Right cardiac atrium (tissue), 5 donors: ENCODE measurements around the gene KRT33B. TPM values are rescaled to one million over a fixed set of nuclear protein-coding genes. Genes with fewer than 3 reads are reported as not detected.
"Not testable (repeated sequence)": the region's sequence is repeated elsewhere in the genome, so short reads cannot be mapped to it uniquely, and the experiment has no call there.

Source experiments
- ATAC-seq, 2 donors: fragments of 200-7000 bp; cut with Tn5 transposase; one replicate each; pipeline versions ENCODE4 v1.8.0 to v1.9.1; 2020; ENCODE audit warnings: moderate library complexity in 2 of 2, mild to moderate bottlenecking in 1 of 2
- DNase-seq, 3 donors: peaks; one replicate each; pipeline ENCODE4 v3.0.0-alpha.2; 2020
- H3K27ac ChIP-seq: one replicate; pipeline ENCODE4 v1.5.1; 2013; ENCODE audit warnings: mild to moderate bottlenecking, low read length, control low read depth, moderate library complexity
- H3K27me3 ChIP-seq: one replicate; pipeline ENCODE4 v1.6.1; 2013; ENCODE audit not compliant: control insufficient read depth, insufficient read depth
- H3K4me1 ChIP-seq: one replicate; pipeline ENCODE4 v1.6.1; 2013; ENCODE audit warnings: low read length; ENCODE audit not compliant: control insufficient read depth, insufficient read depth
- H3K4me3 ChIP-seq: one replicate; pipeline ENCODE4 v1.5.1; 2013; ENCODE audit warnings: low read length, control low read depth
- H3K9me3 ChIP-seq: one replicate; pipeline ENCODE4 v1.6.1; 2013; ENCODE audit warnings: low read length; ENCODE audit not compliant: control insufficient read depth
- WGBS: extraction: QIAGEN DNeasy Blood & Tissue Kit; methylation state at CpG from one replicate; pipeline ENCODE4 v1.1.7; 2013; 5-methylcytosine and 5-hydroxymethylcytosine counted together
- intact Hi-C, 4 donors: fragments of 100-400 bp; cut with DNase I; formaldehyde crosslinking; loops; one replicate each; pipeline versions ENCODE4 v1.11.0 to v1.14.0; 2022 to 2023
- polyA plus RNA-seq: library from polyadenylated mRNA; stranded (reverse); fragments of 200-250 nt; gene quantifications from one replicate; pipeline ENCODE4 v1.2.3, GENCODE V29; 2013
- total RNA-seq, 4 donors: library from RNA; stranded (reverse); fragmentation: NEBNext Ultra II Directional; extraction: Animal tissue kit (Norgen Biotek cat#: 25700); gene quantifications; one replicate each; pipeline ENCODE4 v1.2.1, GENCODE V29; 2021
- donor health status: healthy with polysubstance abuse.
- donor health status: DM: no; HTN: yes; CAD: no.
- donor health status: DM: no; HTN: no; CAD: no.
- donor health status: DM: no; HTN: yes; CAD: no; lungs with severe emphysema.
- donor health status: DM: yes; HTN: yes; CAD: no.

The KRT33B gene
- total and polyA plus RNA-seq, 5 donors = not detected

- H3K4me3 ChIP-seq = no peak overlapping the region
- intact Hi-C loops = no loop called here
- no peak for ATAC-seq
- peaks cover 3% of the 10 kb centered on the region for H3K9me3 ChIP-seq
- no peaks in the 10 kb centered on the region for H3K27me3 ChIP-seq
- 96% methylated on average over 1 of the region's 1 CpG for WGBS
- DNase-seq = no peak
- no peak overlapping the region for H3K27ac ChIP-seq
- H3K4me1 ChIP-seq = peaks cover 9% of the 10 kb centered on the region
Measured at GRCh38 chr17:41392278-41392677, 22.7 kb upstream of the KRT33B start.

GRCh38 chr17:41391535-41391934, 21.9 kb upstream of the KRT33B start:
- intact Hi-C loops = no loop called here
- Histone ChIP-seq H3K27me3 (no peaks in the 10 kb centered on the region), H3K4me3 (no peak overlapping the region), H3K4me1 (peaks cover 9% of the 10 kb centered on the region), H3K27ac (no peak overlapping the region), H3K9me3 (peaks cover 3% of the 10 kb centered on the region)
- ATAC-seq (no peak), DNase-seq (no peak)
- WGBS = 62% methylated on average over 2 of the region's 2 CpGs

GRCh38 chr17:41390411-41390938, 20.9 kb upstream of the KRT33B start:
- Histone ChIP-seq H3K27me3 (no peaks in the 10 kb centered on the region), H3K4me1 (peaks cover 9% of the 10 kb centered on the region), H3K4me3 (no peak overlapping the region), H3K9me3 (peaks cover 3% of the 10 kb centered on the region), H3K27ac (no peak overlapping the region)
- no peak for ATAC-seq
- intact Hi-C loops = no loop called here
- DNase-seq = no peak
- 56% methylated on average over 7 of the region's 7 CpGs for WGBS

GRCh38 chr17:41387670-41388069, 18.1 kb upstream of the KRT33B start:
- ATAC-seq = no peak

GRCh38 chr17:41386227-41386626, 16.6 kb upstream of the KRT33B start:
- Histone ChIP-seq H3K27ac (no peak overlapping the region), H3K4me3 (no peak overlapping the region), H3K9me3 (peaks cover 3% of the 10 kb centered on the region), H3K27me3 (no peaks in the 10 kb centered on the region), H3K4me1 (no peaks in the 10 kb centered on the region)
- DNase-seq = no peak
- WGBS = 96% methylated on average over 1 of the region's 1 CpG
- intact Hi-C loops = no loop called here
- ATAC-seq = no peak

More at GRCh38 chr17:41387670-41388069, 18.1 kb upstream of the KRT33B start:
- H3K27ac ChIP-seq = no peak overlapping the region
- peaks cover under 1% of the 10 kb centered on the region for H3K4me1 ChIP-seq
- peaks cover 3% of the 10 kb centered on the region for H3K9me3 ChIP-seq
- H3K4me3 ChIP-seq = no peak overlapping the region
- no peaks in the 10 kb centered on the region for H3K27me3 ChIP-seq
- no peak for DNase-seq
- intact Hi-C loops = no loop called here
- WGBS = 64% methylated on average over 4 of the region's 4 CpGs

- intact Hi-C loops = no loop called here
- ATAC-seq (no peak), DNase-seq (no peak)
- Histone ChIP-seq H3K27me3 (no peaks in the 10 kb centered on the region), H3K4me3 (no peak overlapping the region), H3K27ac (no peak overlapping the region), H3K4me1 (no peaks in the 10 kb centered on the region), H3K9me3 (peaks cover 3% of the 10 kb centered on the region)
- 99% methylated on average over 1 of the region's 1 CpG for WGBS
Measured at GRCh38 chr17:41383690-41384089, 14.1 kb upstream of the KRT33B start.

GRCh38 chr17:41382394-41382793, 12.8 kb upstream of the KRT33B start:
- ATAC-seq = no peak
- no peak overlapping the region for H3K27ac ChIP-seq
- H3K27me3 ChIP-seq = no peaks in the 10 kb centered on the region
- no peak overlapping the region for H3K4me3 ChIP-seq
- intact Hi-C loops = no loop called here
- WGBS = 81% methylated on average over 1 of the region's 1 CpG
- no peak for DNase-seq
- peaks cover under 1% of the 10 kb centered on the region for H3K9me3 ChIP-seq
- no peaks in the 10 kb centered on the region for H3K4me1 ChIP-seq

GRCh38 chr17:41381943-41382342, 12.3 kb upstream of the KRT33B start, which contains the start of gene KRT34:
KRT34 (minus strand) TSS chr17:41382306; CDS start chr17:41382246, 60 bp downstream.
- WGBS = 96% methylated on average over 13 of the region's 13 CpGs
- H3K4me3 ChIP-seq, H3K27ac ChIP-seq, intact Hi-C loops, H3K4me1 ChIP-seq, H3K9me3 ChIP-seq, H3K27me3 ChIP-seq, ATAC-seq, DNase-seq: not testable (repeated sequence)

GRCh38 chr17:41380091-41380490, 10.5 kb upstream of the KRT33B start:
- DNase-seq, H3K9me3 ChIP-seq, H3K4me3 ChIP-seq, H3K27me3 ChIP-seq, H3K4me1 ChIP-seq, intact Hi-C loops, ATAC-seq, H3K27ac ChIP-seq: not testable (repeated sequence)
- WGBS = 87% methylated on average over 7 of the region's 7 CpGs

GRCh38 chr17:41377546-41377945, 7.9 kb upstream of the KRT33B start:
- no peak for DNase-seq
- no peak overlapping the region for H3K27ac ChIP-seq
- H3K27me3 ChIP-seq = no peaks in the 10 kb centered on the region
- no peak overlapping the region for H3K4me3 ChIP-seq
- H3K4me1 ChIP-seq = no peaks in the 10 kb centered on the region
- H3K9me3 ChIP-seq = no peaks in the 10 kb centered on the region
- intact Hi-C loops = no loop called here
- WGBS = 17% methylated on average over 2 of the region's 2 CpGs
- ATAC-seq = no peak

- Histone ChIP-seq H3K27me3 (no peaks in the 10 kb centered on the region), H3K4me3 (no peak overlapping the region), H3K4me1 (no peaks in the 10 kb centered on the region), H3K9me3 (no peaks in the 10 kb centered on the region), H3K27ac (no peak overlapping the region)
- DNase-seq (no peak), ATAC-seq (no peak)
- 91% methylated on average over 2 of the region's 2 CpGs for WGBS
- intact Hi-C loops = no loop called here
Measured at GRCh38 chr17:41369023-41369422, 590 bp downstream of the KRT33B start.
